Measurements from ENCODE around the gene ANXA9. TPM values are rescaled to one million over a fixed set of nuclear protein-coding genes. Genes with fewer than 3 reads are reported as not detected.

ANXA9 gene
- total RNA-seq, 1 donor from 2014 or later = not detected

DNA sequence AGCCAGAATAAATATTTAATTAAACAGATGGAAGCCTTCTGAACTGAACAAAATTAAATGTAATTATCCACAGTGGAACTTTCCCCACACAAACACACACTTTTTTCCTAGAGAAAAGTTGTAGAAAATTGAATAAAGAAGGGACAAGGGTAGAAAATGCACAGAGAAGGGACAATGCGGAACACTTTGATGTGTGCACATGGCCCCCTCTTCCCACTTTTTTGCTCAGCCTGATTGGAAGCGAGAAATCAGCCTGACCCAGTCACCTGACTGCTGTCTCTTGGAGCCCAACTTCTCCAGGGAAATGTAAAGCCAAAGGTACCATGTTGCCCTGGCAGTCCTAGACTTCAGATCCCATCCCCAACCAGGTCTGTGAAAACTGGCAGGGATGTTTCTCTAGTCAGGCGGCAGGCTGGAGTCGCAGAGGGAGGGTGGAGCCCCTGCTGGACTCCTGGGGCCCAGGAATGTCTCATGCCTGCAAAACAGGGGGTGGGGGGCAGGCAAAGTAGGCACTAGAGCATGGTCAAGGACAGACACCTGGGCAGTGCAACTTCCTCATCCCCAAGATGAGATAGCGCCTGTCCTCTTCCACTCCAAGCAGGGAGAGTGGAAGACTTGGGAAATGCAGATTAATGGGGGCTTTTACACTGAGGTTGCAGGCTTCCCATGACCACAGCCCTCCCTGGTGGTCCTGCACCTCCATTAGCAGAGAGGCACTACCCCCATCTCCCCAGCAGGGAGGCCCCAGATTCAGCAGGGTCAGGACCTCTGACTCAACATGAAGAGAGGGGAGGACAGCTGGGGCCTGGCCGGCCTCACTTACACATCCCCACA lies 10.3 kb upstream of the ANXA9 start:
- Mint-ChIP-seq H3K27ac (ENCODE audit: unreplicated experiment) (peak overlapping the region; percentile 55), H3K36me3 (ENCODE audit: low read depth, unreplicated experiment) (peaks cover 14% of the 10 kb centered on the region), H3K4me3 (ENCODE audit: unreplicated experiment) (peak overlapping the region; percentile 88), H3K9me3 (ENCODE audit: unreplicated experiment) (no peaks in the 10 kb centered on the region), H3K27me3 (ENCODE audit: low read depth, unreplicated experiment) (no peaks in the 10 kb centered on the region), H3K4me1 (ENCODE audit: low read depth, unreplicated experiment) (peaks cover 32% of the 10 kb centered on the region)
- H3K9ac ChIP-seq (ENCODE audit: low read length) = peak overlapping the region; percentile 88
- peaks cover 30% of the 10 kb centered on the region for H3K4me1 ChIP-seq (ENCODE audit: insufficient read depth, low read length)
- H4K20me1 ChIP-seq (ENCODE audit: insufficient read depth, low read length) = peaks cover 70% of the 10 kb centered on the region
- peaks cover 11% of the 10 kb centered on the region for H3K36me3 ChIP-seq (ENCODE audit: insufficient read depth, low read length)
- TF ChIP-seq EZH2 (IDR thresholded peaks at IDR 0.05; ENCODE audit: insufficient read depth, low read length) = no peak
- TF ChIP-seq, protein P1, sequence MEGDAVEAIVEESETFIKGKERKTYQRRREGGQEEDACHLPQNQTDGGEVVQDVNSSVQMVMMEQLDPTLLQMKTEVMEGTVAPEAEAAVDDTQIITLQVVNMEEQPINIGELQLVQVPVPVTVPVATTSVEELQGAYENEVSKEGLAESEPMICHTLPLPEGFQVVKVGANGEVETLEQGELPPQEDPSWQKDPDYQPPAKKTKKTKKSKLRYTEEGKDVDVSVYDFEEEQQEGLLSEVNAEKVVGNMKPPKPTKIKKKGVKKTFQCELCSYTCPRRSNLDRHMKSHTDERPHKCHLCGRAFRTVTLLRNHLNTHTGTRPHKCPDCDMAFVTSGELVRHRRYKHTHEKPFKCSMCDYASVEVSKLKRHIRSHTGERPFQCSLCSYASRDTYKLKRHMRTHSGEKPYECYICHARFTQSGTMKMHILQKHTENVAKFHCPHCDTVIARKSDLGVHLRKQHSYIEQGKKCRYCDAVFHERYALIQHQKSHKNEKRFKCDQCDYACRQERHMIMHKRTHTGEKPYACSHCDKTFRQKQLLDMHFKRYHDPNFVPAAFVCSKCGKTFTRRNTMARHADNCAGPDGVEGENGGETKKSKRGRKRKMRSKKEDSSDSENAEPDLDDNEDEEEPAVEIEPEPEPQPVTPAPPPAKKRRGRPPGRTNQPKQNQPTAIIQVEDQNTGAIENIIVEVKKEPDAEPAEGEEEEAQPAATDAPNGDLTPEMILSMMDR (IDR thresholded peaks at IDR 0.05; ENCODE audit: insufficient read depth, low read depth, low read length) = no peak
- DNase-seq (ENCODE audit: low read depth) = no peak
- H3K9me3 ChIP-seq (ENCODE audit: insufficient read depth, low read depth, low read length) = no peaks in the 10 kb centered on the region
- H3K4me3 ChIP-seq (ENCODE audit: insufficient read depth, low read depth, low read length) = peak overlapping the region; percentile 37
- H2AFZ ChIP-seq (ENCODE audit: low read depth, low read length) = no peak overlapping the region
- peak overlapping the region; percentile 97 for H3K4me2 ChIP-seq (ENCODE audit: low read length)
- H3K27ac ChIP-seq (ENCODE audit: low read depth, low read length) = no peak overlapping the region
- FAIRE-seq = no peak
- H3K79me2 ChIP-seq (ENCODE audit: insufficient read depth, low read length) = peaks cover 66% of the 10 kb centered on the region
- H3K27me3 ChIP-seq (ENCODE audit: insufficient read depth, low read length) = no peaks in the 10 kb centered on the region

DNA sequence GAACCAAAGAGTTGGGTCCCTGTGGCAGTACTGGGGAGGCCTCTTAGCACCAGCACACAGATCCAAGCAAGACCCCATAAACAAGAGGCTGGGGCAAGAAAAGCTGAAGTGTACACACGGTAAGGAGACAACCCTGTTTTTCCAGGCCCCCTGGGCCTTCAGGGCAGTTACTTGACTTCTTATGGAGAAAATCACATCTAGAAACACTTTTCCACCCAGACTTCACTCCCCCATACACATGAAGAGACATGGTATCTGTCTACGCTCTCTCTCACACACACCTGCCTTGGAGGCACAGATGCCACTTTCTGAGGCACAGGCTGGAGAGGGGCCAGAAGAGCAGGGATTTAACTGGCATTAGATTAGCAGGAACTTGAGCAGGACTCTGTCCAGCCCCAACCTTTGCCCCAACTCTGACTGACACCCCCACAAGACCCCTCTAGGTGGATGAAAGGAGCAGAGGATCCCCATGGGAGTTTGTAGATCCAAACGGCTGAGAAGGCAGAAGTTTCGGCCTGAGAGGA lies 9.6 kb upstream of the ANXA9 start:
- Mint-ChIP-seq H3K27me3 (ENCODE audit: low read depth, unreplicated experiment) (no peaks in the 10 kb centered on the region), H3K27ac (ENCODE audit: unreplicated experiment) (peak overlapping the region; percentile 77), H3K4me3 (ENCODE audit: unreplicated experiment) (peak overlapping the region; percentile 88), H3K4me1 (ENCODE audit: low read depth, unreplicated experiment) (peaks cover 37% of the 10 kb centered on the region), H3K9me3 (ENCODE audit: unreplicated experiment) (no peaks in the 10 kb centered on the region), H3K36me3 (ENCODE audit: low read depth, unreplicated experiment) (peaks cover 13% of the 10 kb centered on the region)
- TF ChIP-seq, protein P1 (IDR thresholded peaks at IDR 0.05; ENCODE audit: insufficient read depth, low read depth, low read length) = no peak
- no peak for TF ChIP-seq EZH2 (IDR thresholded peaks at IDR 0.05; ENCODE audit: insufficient read depth, low read length)
- H3K36me3 ChIP-seq (ENCODE audit: insufficient read depth, low read length) = peaks cover 5% of the 10 kb centered on the region
- peaks cover 36% of the 10 kb centered on the region for H3K4me1 ChIP-seq (ENCODE audit: insufficient read depth, low read length)
- peak overlapping the region; percentile 91 for H3K4me3 ChIP-seq (ENCODE audit: insufficient read depth, low read depth, low read length)
- DNase-seq (ENCODE audit: low read depth) (no peak), FAIRE-seq (no peak)
- H3K27ac ChIP-seq (ENCODE audit: low read depth, low read length) = no peak overlapping the region
- H3K9ac ChIP-seq (ENCODE audit: low read length) = peak overlapping the region; percentile 88
- H3K4me2 ChIP-seq (ENCODE audit: low read length) = peak overlapping the region; percentile 97
- H3K9me3 ChIP-seq (ENCODE audit: insufficient read depth, low read depth, low read length) = no peaks in the 10 kb centered on the region
- H3K27me3 ChIP-seq (ENCODE audit: insufficient read depth, low read length) = no peaks in the 10 kb centered on the region
- H2AFZ ChIP-seq (ENCODE audit: low read depth, low read length) = no peak overlapping the region
- H4K20me1 ChIP-seq (ENCODE audit: insufficient read depth, low read length) = peaks cover 63% of the 10 kb centered on the region
- peaks cover 65% of the 10 kb centered on the region for H3K79me2 ChIP-seq (ENCODE audit: insufficient read depth, low read length)

All from astrocyte (in vitro differentiated cells and primary cell).